GM19452 (cell line): ENCODE results near the gene ZNF408.
"Not testable (repeated sequence)": the region's sequence is repeated elsewhere in the genome, so short reads cannot be mapped to it uniquely, and the experiment has no call there.

Source experiments
- ATAC-seq: cut with Tn5 transposase; IDR thresholded peaks from one replicate; pipeline ENCODE4 v1.9.1; 2021; ENCODE audit not compliant: unreplicated experiment

Gene ZNF408

DNA sequence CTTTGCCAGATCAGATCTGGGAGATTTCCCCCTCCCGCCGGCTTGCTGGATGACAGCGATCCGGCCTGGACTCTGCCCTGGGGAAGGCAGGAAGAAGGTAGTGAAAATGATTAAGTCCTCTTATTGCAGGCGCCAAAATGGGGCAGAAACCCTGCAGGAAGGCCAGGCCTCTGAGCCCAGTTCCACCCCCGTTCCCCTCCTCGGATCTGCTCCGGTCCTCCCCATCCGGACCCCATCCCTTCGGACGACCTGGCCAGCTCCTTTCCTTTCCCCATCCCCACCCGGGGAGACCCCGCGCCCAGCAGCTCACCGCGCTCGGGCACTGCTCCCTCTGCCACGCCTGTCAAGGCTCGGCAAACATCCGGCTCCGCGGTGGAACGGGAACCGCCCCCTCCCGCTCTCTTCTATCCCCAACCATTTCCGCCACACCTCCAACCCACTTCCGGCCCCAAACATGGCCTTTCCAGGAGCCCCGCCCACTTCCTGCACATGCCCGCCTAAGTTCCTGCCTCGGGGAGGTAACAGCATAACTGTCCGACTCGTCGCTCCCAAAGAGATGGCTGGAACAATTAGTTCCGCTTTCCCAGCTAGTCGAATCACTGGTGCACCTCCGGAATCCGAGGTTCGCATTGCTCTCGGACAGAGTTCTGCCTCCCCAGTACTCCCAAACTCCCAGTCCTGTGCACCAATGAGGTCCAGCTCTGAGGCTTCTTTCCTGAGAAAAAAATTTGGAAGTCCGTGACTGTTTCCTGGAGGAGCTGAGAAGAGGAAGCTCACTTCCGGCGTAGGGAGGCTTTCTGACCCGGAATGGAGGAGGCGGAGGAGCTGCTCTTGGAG, at the start of gene ZNF408, which contains the start of gene ARHGAP1:
TSS of gene ZNF408 (plus strand) at position 791 of the 837 bp plus-strand sequence. CDS start at position 808, 17 bp downstream.
TSS of gene ARHGAP1 (minus strand) at position 379 of the 837 bp plus-strand sequence. CDS start 4,512 bp downstream, outside the sequence.
- ATAC-seq: peak; percentile 93

- ATAC-seq: no peak
Observed at GRCh38 chr11:46655631-46656030, 45.2 kb upstream of the ZNF408 start.

- no peak for ATAC-seq
Observed at GRCh38 chr11:46657186-46657585, 43.6 kb upstream of the ZNF408 start.

- no peak for ATAC-seq
Observed at GRCh38 chr11:46658259-46658658, 42.6 kb upstream of the ZNF408 start.

DNA sequence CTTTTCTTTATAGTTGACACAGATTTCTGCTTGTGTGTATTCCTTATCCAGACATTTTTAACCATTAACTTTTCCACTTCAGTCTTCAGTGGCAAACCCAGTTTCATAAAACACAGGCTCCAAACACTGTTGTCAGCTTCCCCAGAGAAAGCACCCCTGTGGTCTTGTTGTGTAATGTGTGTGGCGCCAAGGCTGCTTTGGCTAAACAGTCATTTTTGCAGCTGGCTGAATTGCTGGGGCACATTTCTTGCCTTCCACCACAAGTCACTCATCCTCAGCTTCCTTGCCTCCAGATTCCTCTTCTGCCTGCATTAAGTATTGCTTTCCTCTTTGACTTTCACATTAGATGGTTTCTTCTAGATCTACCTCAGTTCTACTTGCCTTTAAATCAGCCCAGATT, 40.9 kb upstream of the ZNF408 start:
- ATAC-seq: no peak

DNA sequence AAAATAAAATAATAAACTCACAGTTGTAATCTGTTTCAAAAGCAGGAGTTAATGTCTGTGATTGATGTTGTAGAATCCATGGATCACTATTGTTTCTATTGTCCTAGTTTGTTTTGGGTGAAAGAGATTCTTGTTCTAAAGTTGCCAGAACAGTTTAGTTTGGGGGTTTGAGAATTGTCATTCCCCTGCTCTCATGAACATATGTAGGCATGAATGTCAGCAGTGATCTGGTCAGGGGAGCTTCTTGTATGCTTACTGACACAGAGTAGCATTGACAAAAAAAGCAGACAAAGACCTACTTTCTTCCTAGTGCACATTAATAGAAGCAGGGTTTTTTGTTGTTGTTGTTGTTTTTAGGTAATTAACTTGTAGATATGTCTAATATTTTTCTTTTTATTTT, 39.0 kb upstream of the ZNF408 start:
- no peak for ATAC-seq

GRCh38 chr11:46662366-46662765, 38.5 kb upstream of the ZNF408 start:
- no peak for ATAC-seq

- no peak for ATAC-seq
Observed at GRCh38 chr11:46663277-46663940, 37.4 kb upstream of the ZNF408 start.

DNA sequence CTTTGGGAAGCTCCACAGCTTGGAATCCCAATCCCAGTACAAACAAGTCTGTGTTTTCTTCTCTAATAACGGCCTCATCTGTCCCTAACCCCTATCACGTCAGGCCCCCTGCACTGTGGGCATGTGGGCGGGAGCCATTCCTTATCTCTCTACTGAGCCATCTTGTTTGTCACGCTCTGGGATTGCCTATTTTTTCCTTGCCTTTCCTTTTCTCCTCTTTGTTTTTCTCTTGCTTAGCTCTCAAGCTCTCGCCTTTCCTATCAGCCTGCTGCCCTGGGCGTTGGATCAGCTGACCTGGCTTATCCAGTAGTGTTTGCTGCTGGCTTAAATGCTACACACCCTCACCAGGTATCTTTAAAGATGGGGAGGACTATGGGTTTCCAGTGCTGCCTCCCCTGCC, 36.2 kb upstream of the ZNF408 start:
- no peak for ATAC-seq

DNA sequence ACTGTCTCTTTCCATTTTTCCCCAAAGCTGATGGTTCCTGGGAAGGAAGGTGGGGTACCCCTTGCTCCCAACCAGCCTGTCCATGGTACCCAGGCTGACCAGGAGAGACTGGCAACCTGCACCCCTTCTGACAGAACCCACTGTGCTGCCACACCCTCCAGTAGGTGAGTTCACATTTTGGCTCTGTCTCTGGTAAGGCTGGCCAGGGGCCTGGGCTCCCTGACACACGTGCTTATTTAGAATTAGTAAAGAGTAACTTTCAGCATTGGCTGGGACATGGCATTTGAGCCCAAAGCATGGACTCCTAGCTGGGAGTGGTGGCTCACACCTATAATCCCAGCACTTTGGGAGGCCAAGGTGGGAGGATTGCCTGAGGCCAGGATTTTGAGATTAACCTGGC, 35.5 kb upstream of the ZNF408 start:
- ATAC-seq: no peak

GRCh38 chr11:46666516-46666915, 34.3 kb upstream of the ZNF408 start:
- no peak for ATAC-seq

- ATAC-seq: no peak
Observed at GRCh38 chr11:46667043-46667481, 33.8 kb upstream of the ZNF408 start.

GRCh38 chr11:46668480-46669085, 32.2 kb upstream of the ZNF408 start:
- no peak for ATAC-seq

DNA sequence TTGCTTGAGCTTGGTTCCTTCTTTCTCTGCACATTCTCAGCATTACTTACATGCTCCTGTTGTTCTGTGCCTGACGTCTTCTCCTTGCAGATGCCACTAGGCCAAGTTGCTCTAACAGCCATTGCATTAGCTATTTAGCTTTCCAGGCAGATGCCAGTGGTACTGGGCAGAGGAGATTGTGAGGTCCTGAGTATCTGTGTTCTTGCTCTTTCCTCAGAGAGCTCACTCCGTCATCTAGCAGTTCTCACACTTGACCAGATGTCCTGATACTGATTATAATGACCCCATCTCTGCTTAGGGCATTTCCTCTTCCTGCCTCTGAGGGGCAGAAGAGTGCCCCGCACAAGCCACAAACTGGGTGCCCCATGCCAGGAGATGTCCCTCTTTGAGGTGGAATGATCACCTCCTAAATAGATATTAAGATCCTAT, 31.1 kb upstream of the ZNF408 start:
- ATAC-seq: no peak

GRCh38 chr11:46670521-46670920, 30.3 kb upstream of the ZNF408 start:
- not testable (repeated sequence) for ATAC-seq

- no peak for ATAC-seq
Observed at GRCh38 chr11:46671958-46672315, 28.9 kb upstream of the ZNF408 start.

GRCh38 chr11:46672381-46672839, 28.4 kb upstream of the ZNF408 start:
- no peak for ATAC-seq

DNA sequence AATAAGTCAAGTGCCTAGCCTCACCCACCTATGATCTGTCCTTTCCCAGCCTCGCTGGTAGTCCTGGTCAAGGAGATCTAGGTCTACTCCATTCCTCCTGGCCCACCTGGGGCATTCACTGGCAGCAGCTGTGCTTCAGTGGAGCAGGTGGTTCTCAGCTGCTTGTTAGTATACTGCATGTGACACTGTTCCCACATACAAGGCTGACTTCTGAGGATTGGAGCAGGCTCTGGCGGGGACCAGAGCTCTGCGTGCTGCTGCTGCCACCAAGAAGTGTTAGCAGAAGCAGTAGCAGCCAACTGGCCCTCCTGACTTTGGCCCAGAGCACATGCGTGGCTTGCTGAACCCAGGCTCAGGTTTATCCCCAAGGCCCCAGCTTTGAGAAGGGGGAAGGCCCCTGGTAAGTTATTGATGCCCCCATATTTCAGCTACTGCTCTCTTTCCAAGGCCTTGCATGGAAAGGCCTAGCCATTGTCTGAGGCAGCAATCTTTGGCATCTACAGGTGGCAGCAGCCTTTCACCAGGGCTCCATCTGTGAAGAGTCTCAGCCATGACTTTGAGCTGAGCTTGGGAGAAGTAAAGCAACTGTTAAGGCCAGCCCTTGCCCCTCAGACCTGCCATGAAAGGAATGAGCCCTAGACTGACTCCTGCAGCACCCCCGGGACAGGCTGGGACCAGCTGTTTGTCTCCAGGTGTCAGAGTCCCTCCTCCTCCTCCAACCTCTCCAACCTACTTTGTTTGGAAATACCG, 26.9 kb upstream of the ZNF408 start:
- no peak for ATAC-seq

- ATAC-seq: no peak
Observed at GRCh38 chr11:46674463-46675287, 26.2 kb upstream of the ZNF408 start.

GRCh38 chr11:46675288-46675851, 25.5 kb upstream of the ZNF408 start:
- no peak for ATAC-seq
